Nephron progenitor cell (in vitro differentiated cells): ENCODE data around the gene AP3S1.

Experiments
- DNase-seq: peaks from one replicate; pipeline ENCODE4 v3.0.0; 2021
- H3K27ac Mint-ChIP-seq: 2 replicates; pipeline ENCODE4 v1.8.0; 2021; ENCODE audit warnings: mild to moderate bottlenecking, moderate library complexity, mixed read lengths
- H3K27me3 Mint-ChIP-seq: 2 replicates; pipeline ENCODE4 v1.8.0; 2021; ENCODE audit warnings: mild to moderate bottlenecking, low read depth, mixed read lengths; ENCODE audit not compliant: poor library complexity
- H3K36me3 Mint-ChIP-seq: 2 replicates; pipeline ENCODE4 v1.8.0; 2021; ENCODE audit warnings: low read depth, mixed read lengths
- H3K4me1 Mint-ChIP-seq: 2 replicates; pipeline ENCODE4 v1.8.0; 2021; ENCODE audit warnings: mixed read lengths
- H3K4me3 Mint-ChIP-seq: 2 replicates; pipeline ENCODE4 v1.8.0; 2021; ENCODE audit warnings: mild to moderate bottlenecking, moderate library complexity, mixed read lengths
- H3K9me3 Mint-ChIP-seq: 2 replicates; pipeline ENCODE4 v1.8.0; 2021; ENCODE audit warnings: mild to moderate bottlenecking, moderate library complexity, mixed read lengths
- CTCF ChIP-seq: fragments of 200-600 bp; sonication (generic); IDR thresholded peaks from 2 replicates; pipeline ENCODE4 v1.5.0; 2021; ENCODE audit warnings: antibody characterized with exemption

Gene AP3S1

DNA sequence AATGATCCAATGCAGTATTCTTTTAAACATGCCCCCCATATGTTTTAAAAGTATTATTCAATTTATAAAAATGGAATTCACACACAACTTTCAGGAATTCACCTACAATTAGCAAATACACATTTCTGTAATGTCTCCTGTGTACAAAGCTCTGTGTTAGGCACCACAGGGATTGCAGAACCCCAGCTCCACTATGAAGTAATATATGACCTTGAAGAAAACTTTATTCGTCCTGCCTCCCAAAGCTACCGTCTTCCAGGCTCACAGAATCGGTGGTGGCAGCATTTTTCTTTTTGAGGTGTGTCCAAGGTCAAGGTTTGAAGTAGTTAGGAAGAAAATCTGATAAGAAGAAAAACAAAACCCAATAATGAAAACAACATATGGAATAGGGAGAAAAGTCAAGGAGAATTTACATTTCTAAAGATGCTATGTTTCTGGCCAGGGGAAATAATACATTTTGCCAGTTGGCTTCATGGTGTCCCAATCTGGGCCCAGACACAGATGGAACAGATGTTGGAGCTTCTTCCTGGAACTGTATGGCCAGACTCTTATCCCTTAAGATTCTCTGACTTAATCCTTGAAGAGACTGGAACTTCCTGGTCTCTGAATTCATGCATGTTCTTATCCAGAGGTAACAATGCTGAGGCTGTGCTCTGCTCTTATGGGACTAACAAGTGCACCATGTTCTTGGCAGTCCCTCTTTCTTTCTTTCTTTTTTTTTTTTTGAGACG is 98.5 kb downstream of the AP3S1 start:
- no peaks in the 10 kb centered on the region for H3K4me1 Mint-ChIP-seq
- DNase-seq, result no peak
- H3K27ac Mint-ChIP-seq, result no peak overlapping the region
- H3K4me3 Mint-ChIP-seq, result no peak overlapping the region
- H3K27me3 Mint-ChIP-seq, result no peaks in the 10 kb centered on the region
- no peak for TF ChIP-seq CTCF
- peaks cover 14% of the 10 kb centered on the region for H3K9me3 Mint-ChIP-seq
- no peaks in the 10 kb centered on the region for H3K36me3 Mint-ChIP-seq

DNA sequence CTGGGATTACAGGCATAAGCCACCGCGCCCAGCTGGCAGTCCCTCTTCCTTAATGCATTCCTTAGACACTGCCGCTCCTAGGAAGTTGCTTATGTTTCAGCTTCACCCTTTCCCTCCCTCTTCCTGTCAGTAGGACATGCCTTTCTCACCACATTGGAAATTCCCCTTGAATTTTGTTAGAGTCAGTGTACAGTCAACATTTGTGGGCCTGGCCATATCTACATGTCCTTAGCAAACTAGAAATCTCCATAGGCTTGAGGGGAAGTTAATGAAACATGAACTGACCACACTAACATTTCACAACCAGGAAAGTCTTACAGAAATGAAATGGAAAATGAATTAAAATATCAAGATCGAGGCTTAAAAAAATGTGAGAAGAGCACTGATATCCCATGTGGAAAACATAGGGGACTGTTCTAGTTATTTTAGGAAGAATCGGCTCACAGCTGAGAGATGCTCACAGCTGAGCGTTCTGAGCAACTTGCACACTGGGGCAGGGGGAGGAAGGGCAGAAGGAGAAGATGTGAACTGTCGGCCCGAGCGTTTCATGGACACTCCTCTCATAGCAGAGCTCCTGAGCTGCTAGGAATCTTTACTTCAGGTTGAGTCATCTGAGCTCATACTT is 99.4 kb downstream of the AP3S1 start:
- Mint-ChIP-seq H3K36me3 (no peaks in the 10 kb centered on the region), H3K4me1 (no peaks in the 10 kb centered on the region), H3K9me3 (peaks cover 14% of the 10 kb centered on the region), H3K4me3 (no peak overlapping the region), H3K27ac (no peak overlapping the region), H3K27me3 (no peaks in the 10 kb centered on the region)
- no peak for TF ChIP-seq CTCF
- no peak for DNase-seq

DNA sequence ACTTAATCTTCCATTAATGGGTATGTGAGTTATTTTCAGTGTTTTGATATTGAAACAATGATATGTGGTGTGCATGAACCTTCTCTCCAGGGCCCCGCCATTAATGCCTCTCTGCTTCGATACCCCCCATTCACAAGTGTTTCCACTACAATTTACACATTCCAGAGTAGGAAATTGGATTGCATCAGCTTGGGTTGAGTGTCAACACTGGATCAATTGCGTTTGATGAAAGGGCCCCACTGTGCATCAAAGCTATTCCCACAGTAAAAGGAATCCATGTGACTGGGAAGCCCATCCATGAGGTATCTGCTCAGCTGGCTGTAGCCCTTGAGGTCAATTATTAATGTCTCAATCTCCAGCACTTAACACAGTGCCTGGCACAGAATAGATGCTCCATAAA is 102.8 kb downstream of the AP3S1 start:
- Mint-ChIP-seq H3K4me3 (no peak overlapping the region), H3K27ac (no peak overlapping the region), H3K9me3 (peaks cover 14% of the 10 kb centered on the region), H3K36me3 (no peaks in the 10 kb centered on the region), H3K27me3 (peaks cover 3% of the 10 kb centered on the region), H3K4me1 (no peaks in the 10 kb centered on the region)
- no peak for DNase-seq
- TF ChIP-seq CTCF, result no peak

DNA sequence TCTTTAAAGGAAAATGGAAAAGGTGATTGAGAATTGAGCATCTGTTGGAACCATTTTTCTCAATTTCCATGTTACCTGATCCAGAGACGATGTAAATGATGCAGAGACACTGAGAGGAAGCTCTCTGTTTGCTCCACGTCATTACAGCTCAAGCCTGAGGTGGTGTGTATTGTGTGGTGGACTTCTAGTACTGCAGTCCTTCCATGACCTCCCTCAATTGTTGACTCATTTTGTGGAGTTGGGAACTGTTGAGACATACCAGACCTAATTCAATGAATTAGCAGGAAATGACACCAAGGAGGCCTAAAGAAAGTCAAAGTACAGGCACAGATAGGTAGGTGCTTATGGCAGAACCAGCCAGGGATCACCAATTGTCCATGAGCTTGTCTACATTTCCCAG is 104.9 kb downstream of the AP3S1 start:
- Mint-ChIP-seq H3K4me1 (peaks cover 2% of the 10 kb centered on the region), H3K36me3 (no peaks in the 10 kb centered on the region), H3K27me3 (peaks cover 3% of the 10 kb centered on the region), H3K4me3 (no peak overlapping the region), H3K27ac (no peak overlapping the region), H3K9me3 (peaks cover 11% of the 10 kb centered on the region)
- no peak for TF ChIP-seq CTCF
- no peak for DNase-seq

- no peak overlapping the region for H3K27ac Mint-ChIP-seq
- no peak for TF ChIP-seq CTCF
- H3K4me3 Mint-ChIP-seq, result no peak overlapping the region
- DNase-seq, result no peak
- H3K36me3 Mint-ChIP-seq, result no peaks in the 10 kb centered on the region
- H3K9me3 Mint-ChIP-seq, result peaks cover 9% of the 10 kb centered on the region
- H3K27me3 Mint-ChIP-seq, result peaks cover 3% of the 10 kb centered on the region
- peaks cover 6% of the 10 kb centered on the region for H3K4me1 Mint-ChIP-seq
These were observed 105.5 kb downstream of the AP3S1 start for GRCh38 chr5:115947260-115947659.

DNA sequence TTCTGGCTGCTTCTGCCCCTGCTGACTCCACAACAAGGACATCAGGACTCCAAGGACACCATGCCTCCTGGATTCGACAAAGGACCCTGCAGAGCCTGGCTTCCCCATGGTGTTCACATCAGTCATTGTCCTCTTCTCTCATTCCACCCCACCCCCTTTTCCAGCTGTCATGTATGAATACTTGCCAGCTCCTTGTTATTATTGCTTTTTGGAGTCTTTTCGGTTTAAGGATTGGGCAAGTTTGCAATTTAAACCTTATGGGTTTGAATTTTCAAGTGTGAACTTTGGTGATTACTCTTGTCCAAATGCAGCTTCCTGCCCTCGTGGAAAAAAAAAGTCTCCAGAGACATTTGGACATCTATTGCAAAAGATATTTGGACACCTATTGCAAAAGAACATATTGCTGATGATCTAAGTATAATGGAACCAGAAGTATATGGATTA is 106.4 kb downstream of the AP3S1 start:
- Mint-ChIP-seq H3K36me3 (no peaks in the 10 kb centered on the region), H3K27ac (no peak overlapping the region), H3K9me3 (peaks cover under 1% of the 10 kb centered on the region), H3K27me3 (peaks cover 3% of the 10 kb centered on the region), H3K4me3 (no peak overlapping the region), H3K4me1 (peaks cover 10% of the 10 kb centered on the region)
- no peak for TF ChIP-seq CTCF
- DNase-seq, result no peak
